IgD-negative memory B cell (primary cell): Measurements from ENCODE around the gene FOXB2. TPM values are rescaled to one million over a fixed set of nuclear protein-coding genes. Genes with fewer than 3 reads are reported as not detected.

Experiments
- H3K27ac Mint-ChIP-seq, 3 donors: one replicate each; pipeline ENCODE4 v1.8.0; 2020 to 2022; ENCODE audit warnings: mild to moderate bottlenecking in 3 of 3, mixed read lengths in 3 of 3, moderate library complexity in 1 of 3
- H3K27me3 Mint-ChIP-seq: one replicate; pipeline ENCODE4 v1.8.0; 2021; ENCODE audit warnings: mixed read lengths
- H3K36me3 Mint-ChIP-seq: one replicate; pipeline ENCODE4 v1.8.0; 2020; ENCODE audit warnings: mild to moderate bottlenecking, mixed read lengths
- H3K4me1 Mint-ChIP-seq, 3 donors: one replicate each; pipeline ENCODE4 v1.8.0; 2020 to 2022; ENCODE audit warnings: mixed read lengths in 3 of 3, mild to moderate bottlenecking in 1 of 3
- H3K4me3 Mint-ChIP-seq, 4 donors: one replicate each; pipeline ENCODE4 v1.8.0; 2020 to 2022; ENCODE audit warnings: mild to moderate bottlenecking in 4 of 4, mixed read lengths in 4 of 4, moderate library complexity in 3 of 4
- H3K9me3 Mint-ChIP-seq, 3 donors: one replicate each; pipeline ENCODE4 v1.8.0; 2020 to 2021; ENCODE audit warnings: mixed read lengths in 3 of 3, mild to moderate bottlenecking in 1 of 3
- polyA plus RNA-seq: library from polyadenylated mRNA; unstranded; fragments of 300-500 nt; fragmentation: Illumina TruSeq; gene quantifications from one replicate; pipeline ENCODE4 v1.2.3, GENCODE V29; 2021

Gene FOXB2
- polyA plus RNA-seq, 1 donor from 2014 or later: not detected

GRCh38 chr9:77011973-77012821 is 7.3 kb upstream of the FOXB2 start:
- peaks cover 41% of the 10 kb centered on the region for H3K27me3 Mint-ChIP-seq

GRCh38 chr9:77013206-77013931 is 6.1 kb upstream of the FOXB2 start:
- peaks cover 0 to 7% (median 3%) of the 10 kb centered on the region in 3 donors for H3K4me1 Mint-ChIP-seq
- no peaks in the 10 kb centered on the region for H3K36me3 Mint-ChIP-seq
- H3K4me3 Mint-ChIP-seq: no peak overlapping the region
- peaks cover 53% of the 10 kb centered on the region for H3K27me3 Mint-ChIP-seq
- H3K9me3 Mint-ChIP-seq: peaks cover 0 to 7% (median 0%) of the 10 kb centered on the region in 3 donors
- peak overlapping the region in 2 of 3 donors; percentile 42 to 68 for H3K27ac Mint-ChIP-seq

More at GRCh38 chr9:77011973-77012821, 7.3 kb upstream of the FOXB2 start:
- peak overlapping the region in 1 of 3 donors; percentile 85 for H3K27ac Mint-ChIP-seq
- peaks cover 0 to 2% (median 1%) of the 10 kb centered on the region in 3 donors for H3K4me1 Mint-ChIP-seq
- H3K36me3 Mint-ChIP-seq: no peaks in the 10 kb centered on the region
- peaks cover 0 to 2% (median 0%) of the 10 kb centered on the region in 3 donors for H3K9me3 Mint-ChIP-seq
- H3K4me3 Mint-ChIP-seq: peak overlapping the region in 2 of 4 donors; percentile 43 to 63

GRCh38 chr9:77013932-77014596 is 5.4 kb upstream of the FOXB2 start:
- H3K36me3 Mint-ChIP-seq: no peaks in the 10 kb centered on the region
- peak overlapping the region in 1 of 4 donors; percentile 21 for H3K4me3 Mint-ChIP-seq
- H3K9me3 Mint-ChIP-seq: peaks cover 0 to 7% (median 0%) of the 10 kb centered on the region in 3 donors
- peaks cover 60% of the 10 kb centered on the region for H3K27me3 Mint-ChIP-seq
- H3K27ac Mint-ChIP-seq: peak overlapping the region; percentile 42 to 68 (median 57)
- H3K4me1 Mint-ChIP-seq: peaks cover 0 to 7% (median 3%) of the 10 kb centered on the region in 3 donors

GRCh38 chr9:77014597-77015263 is 4.7 kb upstream of the FOXB2 start:
- Mint-ChIP-seq H3K9me3 (peaks cover 0 to 7% (median 0%) of the 10 kb centered on the region in 3 donors), H3K27me3 (peaks cover 64% of the 10 kb centered on the region), H3K27ac (peak overlapping the region; percentile 42 to 91 (median 46)), H3K4me3 (peak overlapping the region in 1 of 4 donors; percentile 21), H3K36me3 (no peaks in the 10 kb centered on the region), H3K4me1 (peaks cover 0 to 7% (median 3%) of the 10 kb centered on the region in 3 donors)

- peaks cover 0 to 7% (median 3%) of the 10 kb centered on the region in 3 donors for H3K4me1 Mint-ChIP-seq
- peak overlapping the region; percentile 7 to 91 (median 67) for H3K27ac Mint-ChIP-seq
- H3K36me3 Mint-ChIP-seq: no peaks in the 10 kb centered on the region
- H3K4me3 Mint-ChIP-seq: peak overlapping the region in 2 of 4 donors; percentile 29 to 41
- H3K27me3 Mint-ChIP-seq: peaks cover 64% of the 10 kb centered on the region
- peaks cover 0 to 5% (median 0%) of the 10 kb centered on the region in 3 donors for H3K9me3 Mint-ChIP-seq
Observed at GRCh38 chr9:77015327-77016048, 4.0 kb upstream of the FOXB2 start.

GRCh38 chr9:77016121-77016525 is 3.3 kb upstream of the FOXB2 start:
- Mint-ChIP-seq H3K4me1 (peaks cover 0 to 7% (median 3%) of the 10 kb centered on the region in 3 donors), H3K36me3 (no peaks in the 10 kb centered on the region), H3K27me3 (peaks cover 69% of the 10 kb centered on the region), H3K9me3 (peaks cover 0 to 6% (median 0%) of the 10 kb centered on the region in 3 donors), H3K4me3 (no peak overlapping the region), H3K27ac (peak overlapping the region in 1 of 3 donors; percentile 75)

GRCh38 chr9:77016526-77017504 is 2.6 kb upstream of the FOXB2 start:
- Mint-ChIP-seq H3K4me3 (peak overlapping the region in 1 of 4 donors; percentile 49), H3K9me3 (peaks cover 0 to 9% (median 3%) of the 10 kb centered on the region in 3 donors), H3K27me3 (peaks cover 72% of the 10 kb centered on the region), H3K27ac (peak overlapping the region in 2 of 3 donors; percentile 46 to 75), H3K36me3 (no peaks in the 10 kb centered on the region), H3K4me1 (peaks cover 0 to 9% (median 3%) of the 10 kb centered on the region in 3 donors)

GRCh38 chr9:77017505-77017894 is 2.0 kb upstream of the FOXB2 start:
- peaks cover 1 to 12% (median 3%) of the 10 kb centered on the region in 3 donors for H3K9me3 Mint-ChIP-seq
- peak overlapping the region in 2 of 3 donors; percentile 75 to 93 for H3K27ac Mint-ChIP-seq
- H3K27me3 Mint-ChIP-seq: peaks cover 73% of the 10 kb centered on the region
- H3K36me3 Mint-ChIP-seq: no peaks in the 10 kb centered on the region
- H3K4me3 Mint-ChIP-seq: no peak overlapping the region
- H3K4me1 Mint-ChIP-seq: peaks cover 0 to 12% (median 4%) of the 10 kb centered on the region in 3 donors

DNA sequence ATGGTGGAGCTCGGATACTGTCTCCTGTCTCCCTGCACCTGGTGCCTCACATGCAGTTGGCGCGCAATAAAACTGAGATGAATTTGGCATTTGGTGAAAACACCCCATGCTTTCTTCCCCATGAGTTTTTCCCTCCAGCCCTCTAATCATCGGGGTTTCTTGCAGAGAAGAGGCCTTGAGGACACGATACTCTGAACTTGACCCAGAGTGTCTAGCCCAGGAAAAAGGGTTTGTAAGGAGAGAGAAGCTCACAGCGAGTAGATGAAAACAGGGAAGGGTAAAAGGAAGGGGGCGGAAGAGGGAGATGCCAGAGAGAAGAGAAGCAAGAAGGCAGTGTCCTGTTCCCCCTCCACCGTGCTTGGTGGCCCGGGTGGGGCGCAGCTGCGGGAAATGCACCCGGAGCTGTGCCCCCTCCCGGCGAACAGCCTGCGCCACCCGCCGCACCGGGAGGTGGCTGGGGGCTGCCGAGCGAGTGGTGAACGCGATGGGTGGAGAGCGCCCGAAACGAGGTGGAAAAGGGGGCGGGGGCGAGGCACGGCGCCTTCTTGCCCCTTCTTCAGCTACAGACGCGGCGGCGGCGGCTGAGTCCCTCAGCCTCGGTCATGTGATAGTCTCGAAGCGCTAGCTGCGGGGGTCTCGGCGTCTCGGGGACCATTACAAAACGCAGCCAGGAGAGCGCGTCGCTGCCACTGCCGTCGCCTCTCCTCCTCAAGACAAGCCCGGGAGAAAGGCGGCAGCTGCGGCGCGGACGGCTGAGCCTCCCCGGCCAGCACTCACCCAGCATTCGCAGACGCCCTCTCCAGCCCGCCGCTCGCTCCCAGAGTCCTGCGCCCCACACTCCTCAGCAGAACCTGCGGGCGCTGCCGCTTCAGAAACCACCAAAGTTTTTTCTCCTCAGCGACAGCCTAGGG is 1.1 kb upstream of the FOXB2 start:
- H3K9me3 Mint-ChIP-seq: peaks cover 1 to 12% (median 3%) of the 10 kb centered on the region in 3 donors
- H3K4me3 Mint-ChIP-seq: peak overlapping the region in 1 of 4 donors; percentile 8
- peak overlapping the region; percentile 19 to 93 (median 75) for H3K27ac Mint-ChIP-seq
- H3K27me3 Mint-ChIP-seq: peaks cover 72% of the 10 kb centered on the region
- no peaks in the 10 kb centered on the region for H3K36me3 Mint-ChIP-seq
- peaks cover 0 to 12% (median 4%) of the 10 kb centered on the region in 3 donors for H3K4me1 Mint-ChIP-seq

DNA sequence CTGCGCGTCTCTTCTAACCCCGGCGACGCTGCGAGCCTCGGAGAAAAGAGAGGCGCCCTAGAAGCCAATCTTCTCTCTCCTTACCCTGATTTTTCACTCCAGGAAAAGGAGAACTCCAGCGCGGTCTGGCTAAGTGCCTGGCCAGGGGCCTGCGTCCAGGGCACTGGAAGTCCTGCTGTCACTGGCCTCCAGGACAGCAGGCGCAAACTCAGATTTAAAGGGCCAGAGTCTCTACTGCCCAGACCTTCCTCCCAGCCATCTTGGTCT is 553 bp upstream of the FOXB2 start:
- H3K27me3 Mint-ChIP-seq: peaks cover 72% of the 10 kb centered on the region
- peaks cover 1 to 12% (median 3%) of the 10 kb centered on the region in 3 donors for H3K9me3 Mint-ChIP-seq
- H3K36me3 Mint-ChIP-seq: no peaks in the 10 kb centered on the region
- peaks cover 0 to 12% (median 4%) of the 10 kb centered on the region in 3 donors for H3K4me1 Mint-ChIP-seq
- peak overlapping the region in 1 of 3 donors; percentile 81 for H3K27ac Mint-ChIP-seq
- peak overlapping the region in 2 of 4 donors; percentile 8 to 55 for H3K4me3 Mint-ChIP-seq

DNA sequence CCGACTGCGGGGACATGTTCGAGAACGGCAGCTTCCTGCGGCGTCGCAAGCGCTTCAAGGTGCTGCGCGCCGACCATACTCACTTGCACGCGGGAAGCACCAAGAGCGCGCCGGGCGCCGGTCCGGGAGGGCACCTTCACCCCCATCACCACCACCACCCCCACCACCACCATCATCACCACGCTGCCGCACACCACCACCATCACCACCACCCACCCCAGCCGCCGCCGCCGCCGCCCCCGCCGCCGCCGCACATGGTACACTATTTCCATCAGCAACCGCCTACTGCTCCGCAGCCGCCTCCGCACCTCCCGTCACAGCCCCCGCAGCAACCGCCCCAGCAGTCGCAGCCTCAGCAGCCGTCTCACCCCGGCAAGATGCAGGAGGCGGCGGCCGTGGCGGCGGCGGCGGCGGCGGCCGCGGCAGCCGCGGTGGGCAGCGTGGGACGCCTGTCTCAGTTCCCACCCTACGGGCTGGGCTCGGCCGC is 514 bp downstream of the FOXB2 start:
- H3K4me3 Mint-ChIP-seq: peak overlapping the region in 1 of 4 donors; percentile 28
- peaks cover 1 to 12% (median 3%) of the 10 kb centered on the region in 3 donors for H3K9me3 Mint-ChIP-seq
- H3K4me1 Mint-ChIP-seq: peaks cover 0 to 12% (median 4%) of the 10 kb centered on the region in 3 donors
- H3K27me3 Mint-ChIP-seq: peaks cover 74% of the 10 kb centered on the region
- H3K27ac Mint-ChIP-seq: peak overlapping the region in 1 of 3 donors; percentile 56
- H3K36me3 Mint-ChIP-seq: no peaks in the 10 kb centered on the region
